Measurements from ENCODE around the gene CHRD.

CHRD gene

GRCh38 chr3:184357248-184358123 is 22.4 kb upstream of the CHRD start:
- H3K9me3 ChIP-seq (ENCODE audit: control insufficient read depth, insufficient read depth, low read length), result no peaks in the 10 kb centered on the region
- H3K36me3 ChIP-seq (ENCODE audit: control insufficient read depth, insufficient read depth, low read length), result peaks cover 51% of the 10 kb centered on the region
- H3K9ac ChIP-seq (ENCODE audit: low read depth, low read length), result no peak overlapping the region
- no peak overlapping the region for H3K4me3 ChIP-seq (ENCODE audit: low read depth, low read length)
- no peak overlapping the region for H3K27ac ChIP-seq (ENCODE audit: low read depth, low read length)
- peaks cover 13% of the 10 kb centered on the region for H3K4me1 ChIP-seq (ENCODE audit: control insufficient read depth, insufficient read depth, low read length)
- peaks cover 17% of the 10 kb centered on the region for H3K27me3 ChIP-seq (ENCODE audit: control insufficient read depth, insufficient read depth, low read length)

- Histone ChIP-seq H3K4me1 (ENCODE audit: control insufficient read depth, insufficient read depth, low read length) (peaks cover 13% of the 10 kb centered on the region), H3K36me3 (ENCODE audit: control insufficient read depth, insufficient read depth, low read length) (peaks cover 44% of the 10 kb centered on the region), H3K4me3 (ENCODE audit: low read depth, low read length) (no peak overlapping the region)
Observed at GRCh38 chr3:184358124-184358767, 21.6 kb upstream of the CHRD start.

GRCh38 chr3:184358921-184359350 is 20.9 kb upstream of the CHRD start:
- Histone ChIP-seq H3K27ac (ENCODE audit: low read depth, low read length) (no peak overlapping the region), H3K4me3 (ENCODE audit: low read depth, low read length) (no peak overlapping the region), H3K9me3 (ENCODE audit: control insufficient read depth, insufficient read depth, low read length) (no peaks in the 10 kb centered on the region), H3K9ac (ENCODE audit: low read depth, low read length) (no peak overlapping the region), H3K4me1 (ENCODE audit: control insufficient read depth, insufficient read depth, low read length) (peaks cover 13% of the 10 kb centered on the region), H3K36me3 (ENCODE audit: control insufficient read depth, insufficient read depth, low read length) (peaks cover 37% of the 10 kb centered on the region), H3K27me3 (ENCODE audit: control insufficient read depth, insufficient read depth, low read length) (peaks cover 17% of the 10 kb centered on the region)

More at GRCh38 chr3:184358124-184358767, 21.6 kb upstream of the CHRD start:
- H3K27me3 ChIP-seq (ENCODE audit: control insufficient read depth, insufficient read depth, low read length), result peaks cover 17% of the 10 kb centered on the region
- no peaks in the 10 kb centered on the region for H3K9me3 ChIP-seq (ENCODE audit: control insufficient read depth, insufficient read depth, low read length)
- H3K27ac ChIP-seq (ENCODE audit: low read depth, low read length), result no peak overlapping the region
- no peak overlapping the region for H3K9ac ChIP-seq (ENCODE audit: low read depth, low read length)

GRCh38 chr3:184359610-184360009 is 20.2 kb upstream of the CHRD start:
- Histone ChIP-seq H3K36me3 (ENCODE audit: control insufficient read depth, insufficient read depth, low read length) (peaks cover 36% of the 10 kb centered on the region), H3K4me3 (ENCODE audit: low read depth, low read length) (no peak overlapping the region), H3K27ac (ENCODE audit: low read depth, low read length) (no peak overlapping the region), H3K9me3 (ENCODE audit: control insufficient read depth, insufficient read depth, low read length) (no peaks in the 10 kb centered on the region), H3K9ac (ENCODE audit: low read depth, low read length) (no peak overlapping the region), H3K27me3 (ENCODE audit: control insufficient read depth, insufficient read depth, low read length) (peaks cover 17% of the 10 kb centered on the region), H3K4me1 (ENCODE audit: control insufficient read depth, insufficient read depth, low read length) (peaks cover 13% of the 10 kb centered on the region)

- Histone ChIP-seq H3K9ac (ENCODE audit: low read depth, low read length) (no peak overlapping the region), H3K4me3 (ENCODE audit: low read depth, low read length) (peak overlapping the region; percentile 95), H3K27ac (ENCODE audit: low read depth, low read length) (no peak overlapping the region), H3K27me3 (ENCODE audit: control insufficient read depth, insufficient read depth, low read length) (peaks cover 17% of the 10 kb centered on the region), H3K36me3 (ENCODE audit: control insufficient read depth, insufficient read depth, low read length) (peaks cover 37% of the 10 kb centered on the region), H3K4me1 (ENCODE audit: control insufficient read depth, insufficient read depth, low read length) (peaks cover 13% of the 10 kb centered on the region), H3K9me3 (ENCODE audit: control insufficient read depth, insufficient read depth, low read length) (no peaks in the 10 kb centered on the region)
Observed at GRCh38 chr3:184360070-184360928, 19.6 kb upstream of the CHRD start.

- peak overlapping the region; percentile 34; the same call in 1 of the 2 replicates for H3K9ac ChIP-seq (ENCODE audit: low read depth, low read length)
- peaks cover 35% of the 10 kb centered on the region for H3K36me3 ChIP-seq (ENCODE audit: control insufficient read depth, insufficient read depth, low read length)
Observed at GRCh38 chr3:184360929-184361531, 18.8 kb upstream of the CHRD start.

GRCh38 chr3:184361532-184361931 is 18.3 kb upstream of the CHRD start, which contains the start of the genes CLCN2 and POLR2H:
Gene CLCN2, minus strand, starts transcription at chr3:184361605. Its CDS starts 126 bp downstream, at chr3:184361479.
Gene POLR2H, plus strand, starts transcription at chr3:184361710. Its CDS starts 1,783 bp downstream, at chr3:184363493.
- Histone ChIP-seq H3K27me3 (ENCODE audit: control insufficient read depth, insufficient read depth, low read length) (peaks cover 17% of the 10 kb centered on the region), H3K4me3 (ENCODE audit: low read depth, low read length) (peak within 1 kb of the TSS; percentile 95), H3K9ac (ENCODE audit: low read depth, low read length) (peak within 1 kb of the TSS; percentile 55), H3K27ac (ENCODE audit: low read depth, low read length) (peak within 1 kb of the TSS; percentile 100), H3K4me1 (ENCODE audit: control insufficient read depth, insufficient read depth, low read length) (peaks cover 13% of the 10 kb centered on the region), H3K9me3 (ENCODE audit: control insufficient read depth, insufficient read depth, low read length) (no peaks in the 10 kb centered on the region), H3K36me3 (ENCODE audit: control insufficient read depth, insufficient read depth, low read length) (peaks cover 35% of the 10 kb centered on the region)

More at GRCh38 chr3:184360929-184361531, 18.8 kb upstream of the CHRD start:
- peaks cover 17% of the 10 kb centered on the region for H3K27me3 ChIP-seq (ENCODE audit: control insufficient read depth, insufficient read depth, low read length)
- H3K27ac ChIP-seq (ENCODE audit: low read depth, low read length), result no peak overlapping the region
- peak overlapping the region; percentile 95 for H3K4me3 ChIP-seq (ENCODE audit: low read depth, low read length)
- no peaks in the 10 kb centered on the region for H3K9me3 ChIP-seq (ENCODE audit: control insufficient read depth, insufficient read depth, low read length)
- H3K4me1 ChIP-seq (ENCODE audit: control insufficient read depth, insufficient read depth, low read length), result peaks cover 13% of the 10 kb centered on the region

- H3K27me3 ChIP-seq (ENCODE audit: control insufficient read depth, insufficient read depth, low read length), result peaks cover 17% of the 10 kb centered on the region
- H3K4me3 ChIP-seq (ENCODE audit: low read depth, low read length), result peak overlapping the region; percentile 95
- peaks cover 35% of the 10 kb centered on the region for H3K36me3 ChIP-seq (ENCODE audit: control insufficient read depth, insufficient read depth, low read length)
- peaks cover 13% of the 10 kb centered on the region for H3K4me1 ChIP-seq (ENCODE audit: control insufficient read depth, insufficient read depth, low read length)
- peak overlapping the region; percentile 55 for H3K9ac ChIP-seq (ENCODE audit: low read depth, low read length)
- peak overlapping the region; percentile 100 for H3K27ac ChIP-seq (ENCODE audit: low read depth, low read length)
- no peaks in the 10 kb centered on the region for H3K9me3 ChIP-seq (ENCODE audit: control insufficient read depth, insufficient read depth, low read length)
Observed at GRCh38 chr3:184361932-184362667, 17.8 kb upstream of the CHRD start.

- Histone ChIP-seq H3K27ac (ENCODE audit: low read depth, low read length) (peak overlapping the region; percentile 100), H3K4me3 (ENCODE audit: low read depth, low read length) (peak overlapping the region; percentile 95), H3K36me3 (ENCODE audit: control insufficient read depth, insufficient read depth, low read length) (peaks cover 37% of the 10 kb centered on the region), H3K4me1 (ENCODE audit: control insufficient read depth, insufficient read depth, low read length) (peaks cover 13% of the 10 kb centered on the region), H3K27me3 (ENCODE audit: control insufficient read depth, insufficient read depth, low read length) (peaks cover 17% of the 10 kb centered on the region), H3K9me3 (ENCODE audit: control insufficient read depth, insufficient read depth, low read length) (no peaks in the 10 kb centered on the region), H3K9ac (ENCODE audit: low read depth, low read length) (peak overlapping the region; percentile 91)
Observed at GRCh38 chr3:184362668-184363546, 16.9 kb upstream of the CHRD start.

All from HUES48 (cell line).